Esophagus (tissue), 2 donors: ENCODE data around the gene ACP6. TPM values are rescaled to one million over a fixed set of nuclear protein-coding genes. Genes with fewer than 3 reads are reported as not detected.

Experiments
- H3K27ac ChIP-seq, 2 donors: one replicate each; pipeline ENCODE4 v1.5.1; 2013; ENCODE audit warnings: low read depth in 2 of 2, mild to moderate bottlenecking in 2 of 2, inconsistent platforms in 1 of 2, low read length in 1 of 2, moderate library complexity in 1 of 2
- H3K27me3 ChIP-seq, 2 donors: one replicate each; pipeline ENCODE4 v1.6.1; 2013; ENCODE audit warnings: low read length in 2 of 2, control low read depth in 1 of 2, mild to moderate bottlenecking in 1 of 2; ENCODE audit not compliant: insufficient read depth in 2 of 2, control insufficient read depth in 1 of 2
- H3K36me3 ChIP-seq, 2 donors: one replicate each; pipeline ENCODE4 v1.6.1; 2013; ENCODE audit warnings: low read length in 1 of 2; ENCODE audit not compliant: control insufficient read depth in 2 of 2, insufficient read depth in 2 of 2
- H3K4me1 ChIP-seq, 2 donors: one replicate each; pipeline ENCODE4 v1.6.1; 2013; ENCODE audit warnings: low read length in 1 of 2; ENCODE audit not compliant: control insufficient read depth in 2 of 2, insufficient read depth in 2 of 2
- H3K4me3 ChIP-seq, 2 donors: one replicate each; pipeline ENCODE4 v1.5.1; 2013; ENCODE audit warnings: low read length in 2 of 2, mild to moderate bottlenecking in 2 of 2, low read depth in 1 of 2, moderate library complexity in 1 of 2
- H3K9me3 ChIP-seq, 2 donors: one replicate each; pipeline ENCODE4 v1.6.1; 2013; ENCODE audit warnings: mild to moderate bottlenecking in 2 of 2, low read depth in 1 of 2, low read length in 1 of 2, moderate library complexity in 1 of 2; ENCODE audit not compliant: control insufficient read depth in 2 of 2, insufficient read depth in 1 of 2
- WGBS, 2 donors: extraction: QIAGEN DNeasy Blood & Tissue Kit; methylation state at CpG; one replicate each; pipeline ENCODE4 v1.1.7; 2013; 5-methylcytosine and 5-hydroxymethylcytosine counted together
- polyA plus RNA-seq, 2 donors: library from polyadenylated mRNA; stranded (reverse); fragments of 200-250 nt; gene quantifications; one replicate each; pipeline ENCODE4 v1.2.3, GENCODE V29; 2013
- donor health status: healthy with polysubstance abuse.
- donor health status: Bipolar disorder and iron deficiency.

Gene ACP6
- polyA plus RNA-seq, 2 donors, result 8.0 to 8.5 TPM

- H3K4me3 ChIP-seq, result no peak overlapping the region
- 60 to 72% methylated on average over 4 of the region's 4 CpGs for WGBS, 2 donors
- no peaks in the 10 kb centered on the region for H3K9me3 ChIP-seq
- no peaks in the 10 kb centered on the region for H3K27me3 ChIP-seq
- peaks cover 12 to 21% of the 10 kb centered on the region in 2 donors for H3K36me3 ChIP-seq
- H3K27ac ChIP-seq, result no peak overlapping the region
- H3K4me1 ChIP-seq, result no peaks in the 10 kb centered on the region
These were observed 58.0 kb downstream of the ACP6 start for GRCh38 chr1:147612366-147612765.

GRCh38 chr1:147611586-147611985 is 58.7 kb downstream of the ACP6 start:
- Histone ChIP-seq H3K4me3 (no peak overlapping the region), H3K36me3 (peaks cover 12 to 21% of the 10 kb centered on the region in 2 donors), H3K27ac (no peak overlapping the region), H3K27me3 (no peaks in the 10 kb centered on the region), H3K9me3 (no peaks in the 10 kb centered on the region), H3K4me1 (no peaks in the 10 kb centered on the region)
- 86 to 89% methylated on average over 8 of the region's 8 CpGs for WGBS, 2 donors

DNA sequence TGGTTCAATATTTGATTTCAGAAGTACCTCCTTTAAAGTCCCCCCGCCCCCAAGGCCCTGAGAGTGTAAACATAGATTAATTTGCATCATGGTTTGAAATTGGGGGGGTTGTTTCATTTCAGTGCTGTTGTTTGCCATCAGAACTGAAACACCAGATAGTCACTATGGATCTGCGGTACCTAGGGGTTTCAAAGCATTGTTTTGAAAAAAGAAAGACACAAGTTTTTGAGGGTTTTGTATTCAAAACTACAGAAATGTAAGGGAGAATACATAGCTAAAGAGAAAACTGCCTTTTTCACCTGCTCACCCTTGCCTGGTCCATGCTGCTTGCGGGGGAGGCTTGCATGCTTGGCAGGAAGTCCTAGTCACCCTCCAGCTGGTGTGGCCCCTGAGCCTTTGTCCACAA is 59.3 kb downstream of the ACP6 start:
- peaks cover 12 to 21% of the 10 kb centered on the region in 2 donors for H3K36me3 ChIP-seq
- WGBS, 2 donors, result 92 to 94% methylated on average over 3 of the region's 3 CpGs

GRCh38 chr1:147609358-147609757 is 61.0 kb downstream of the ACP6 start:
- Histone ChIP-seq H3K4me1 (no peaks in the 10 kb centered on the region), H3K9me3 (no peaks in the 10 kb centered on the region), H3K4me3 (no peak overlapping the region), H3K36me3 (peaks cover 11 to 18% of the 10 kb centered on the region in 2 donors), H3K27ac (no peak overlapping the region), H3K27me3 (no peaks in the 10 kb centered on the region)
- 67 to 81% methylated on average over 2 of the region's 2 CpGs for WGBS, 2 donors

More for the DNA sequence above, 59.3 kb downstream of the ACP6 start:
- Histone ChIP-seq H3K4me1 (no peaks in the 10 kb centered on the region), H3K9me3 (no peaks in the 10 kb centered on the region), H3K4me3 (no peak overlapping the region), H3K27ac (no peak overlapping the region), H3K27me3 (no peaks in the 10 kb centered on the region)

GRCh38 chr1:147608596-147608995 is 61.7 kb downstream of the ACP6 start:
- no peak overlapping the region for H3K27ac ChIP-seq
- 93 to 95% methylated on average over 5 of the region's 5 CpGs for WGBS, 2 donors
- no peaks in the 10 kb centered on the region for H3K4me1 ChIP-seq
- H3K27me3 ChIP-seq, result no peaks in the 10 kb centered on the region
- peaks cover 9 to 17% of the 10 kb centered on the region in 2 donors for H3K36me3 ChIP-seq
- H3K4me3 ChIP-seq, result no peak overlapping the region
- H3K9me3 ChIP-seq, result no peaks in the 10 kb centered on the region

DNA sequence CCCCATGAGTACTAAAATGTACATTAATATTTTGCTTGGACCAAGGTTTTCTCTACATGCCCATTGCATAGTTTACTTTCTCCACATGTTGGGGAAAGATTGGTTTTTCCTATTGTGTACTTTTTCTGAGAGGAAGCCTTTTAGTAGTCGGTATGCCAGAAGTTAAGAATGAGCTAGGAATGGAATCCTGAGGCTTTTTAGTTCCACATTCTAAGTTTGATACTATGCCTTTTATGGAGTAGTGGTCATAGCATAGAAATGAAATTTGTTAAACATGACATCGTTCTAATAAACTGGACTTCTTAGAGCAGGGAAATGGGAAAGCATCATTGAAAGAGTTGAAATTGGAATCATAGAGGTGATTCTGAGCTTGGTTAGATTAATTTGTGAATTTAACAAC is 64.7 kb downstream of the ACP6 start:
- 67 to 70% methylated on average over 2 of the region's 2 CpGs for WGBS, 2 donors
- no peaks in the 10 kb centered on the region for H3K27me3 ChIP-seq
- H3K4me3 ChIP-seq, result no peak overlapping the region
- no peaks in the 10 kb centered on the region for H3K9me3 ChIP-seq
- peaks cover 0 to 4% of the 10 kb centered on the region in 2 donors for H3K4me1 ChIP-seq
- H3K27ac ChIP-seq, result no peak overlapping the region
- no peaks in the 10 kb centered on the region for H3K36me3 ChIP-seq

GRCh38 chr1:147603986-147604385 is 66.3 kb downstream of the ACP6 start:
- Histone ChIP-seq H3K36me3 (no peaks in the 10 kb centered on the region), H3K4me3 (no peak overlapping the region), H3K9me3 (no peaks in the 10 kb centered on the region), H3K27me3 (no peaks in the 10 kb centered on the region), H3K4me1 (peaks cover 0 to 4% of the 10 kb centered on the region in 2 donors), H3K27ac (no peak overlapping the region)
- WGBS, 2 donors, result 91 to 93% methylated on average over 3 of the region's 3 CpGs

DNA sequence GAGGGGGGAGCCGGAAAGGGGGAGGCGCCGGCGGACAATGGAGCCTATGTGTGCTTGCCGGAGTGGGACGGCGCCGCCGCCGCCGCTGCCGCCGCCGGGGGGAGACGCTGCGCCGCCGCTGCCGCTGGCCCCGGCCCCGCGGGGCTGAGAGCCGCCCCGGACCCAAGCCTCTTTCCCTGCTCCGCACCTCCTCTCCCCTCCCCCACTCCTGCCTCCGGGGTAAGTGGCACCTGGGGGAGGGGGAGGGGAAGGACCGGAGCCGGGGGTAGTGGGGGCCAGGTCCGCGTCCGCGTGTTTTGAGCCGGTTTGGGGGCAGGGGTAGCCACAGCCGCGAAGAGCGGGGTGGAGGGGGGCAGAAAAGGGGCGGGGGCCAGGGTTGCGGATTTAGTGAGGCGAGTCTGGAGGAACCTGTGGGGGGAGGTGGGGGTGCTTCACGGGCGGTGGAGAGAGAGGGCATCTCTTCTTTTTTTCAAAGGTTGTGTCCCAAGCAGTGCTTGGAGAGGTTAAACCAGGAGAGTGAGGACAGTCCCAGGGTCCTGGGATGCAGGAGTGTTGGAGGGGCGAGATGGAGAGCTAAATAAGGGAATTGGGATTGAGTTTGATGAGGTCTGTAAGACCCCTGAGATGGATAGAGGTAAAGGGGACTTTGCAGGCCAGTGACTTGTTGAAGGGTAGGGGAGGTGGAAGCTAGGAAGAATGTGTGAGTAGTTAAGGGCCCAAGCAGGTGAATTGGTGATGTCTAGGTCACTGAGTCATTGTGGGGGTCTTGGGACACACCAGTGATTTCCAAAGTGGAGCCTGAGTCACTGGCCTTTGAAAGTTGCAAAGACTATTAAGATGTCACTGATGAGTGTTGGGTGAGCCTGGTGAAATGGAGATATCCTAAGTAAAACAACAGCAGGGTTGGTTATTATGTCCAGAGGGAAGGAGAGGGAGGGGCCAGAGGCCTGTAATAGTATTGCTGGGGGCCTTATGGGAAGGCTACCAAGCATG is 69.9 kb downstream of the ACP6 start:
- Histone ChIP-seq H3K27me3 (no peaks in the 10 kb centered on the region), H3K4me1 (peaks cover 0 to 4% of the 10 kb centered on the region in 2 donors), H3K36me3 (no peaks in the 10 kb centered on the region), H3K4me3 (peak overlapping the region; percentile 70 to 74), H3K9me3 (no peaks in the 10 kb centered on the region), H3K27ac (peak overlapping the region; percentile 73 to 82)
- WGBS, 2 donors, result 1 to 3% methylated on average over 20 to 42 of the region's 42 CpGs

DNA sequence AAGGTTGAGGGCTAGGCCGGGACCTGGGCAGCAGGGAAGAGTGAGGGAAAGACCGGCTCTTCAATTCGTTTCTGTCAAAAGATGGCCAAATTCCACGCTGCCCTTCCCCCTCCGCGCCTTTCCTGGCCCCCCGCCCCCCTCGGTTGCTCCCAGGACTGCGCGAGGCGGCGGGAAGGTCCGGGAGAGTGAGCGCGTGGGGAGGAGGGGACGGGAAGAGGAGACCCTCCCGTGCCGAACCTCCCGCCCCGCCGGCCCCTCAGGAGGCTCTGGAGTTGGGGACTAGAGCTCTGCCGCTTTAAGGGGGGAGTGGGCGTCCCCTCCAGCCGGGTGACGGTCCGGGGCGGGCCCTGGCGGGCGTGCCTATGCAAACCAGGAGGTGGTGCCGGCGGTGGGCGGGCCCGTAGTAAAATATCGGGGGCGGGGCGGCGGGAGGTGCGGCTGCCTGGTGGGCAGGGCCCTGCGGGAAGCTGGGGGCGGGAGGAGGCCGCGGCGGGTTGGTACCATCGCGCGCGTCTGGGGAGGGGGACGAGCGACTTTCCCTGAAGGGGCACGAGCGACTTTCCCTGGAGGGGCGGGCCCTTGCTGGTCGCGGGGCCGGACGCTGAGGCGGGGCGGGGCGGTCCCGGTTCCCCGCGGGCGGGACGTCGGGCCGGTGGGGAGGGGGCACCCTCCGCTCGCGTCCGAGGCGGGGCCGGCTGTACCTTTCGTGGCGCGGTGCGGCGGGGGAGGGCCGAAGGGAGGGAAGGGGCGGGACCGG is 70.8 kb downstream of the ACP6 start:
- WGBS, 2 donors, result 1% methylated on average over 21 to 80 of the region's 80 CpGs
- Histone ChIP-seq H3K27me3 (no peaks in the 10 kb centered on the region), H3K36me3 (no peaks in the 10 kb centered on the region), H3K27ac (peak overlapping the region; percentile 80 to 86), H3K4me1 (peaks cover 0 to 4% of the 10 kb centered on the region in 2 donors), H3K4me3 (peak overlapping the region; percentile 70 to 74), H3K9me3 (no peaks in the 10 kb centered on the region)
